Astrocyte (in vitro differentiated cells and primary cell): ENCODE measurements around the gene ANKRD52.
"Not testable (repeated sequence)": the region's sequence is repeated elsewhere in the genome, so short reads cannot be mapped to it uniquely, and the experiment has no call there.

Source experiments
- EZH2 ChIP-seq: IDR thresholded peaks from 2 replicates; pipeline ENCODE4 v1.6.1; 2012; ENCODE audit warnings: mild to moderate bottlenecking, low read length, inconsistent platforms; ENCODE audit not compliant: insufficient read depth
- TF ChIP-seq, protein P1 (sequence below): IDR thresholded peaks from 2 replicates; pipeline ENCODE4 v1.5.1; 2011; ENCODE audit warnings: low read depth, mild to moderate bottlenecking, inconsistent platforms, low read length, moderate library complexity; ENCODE audit not compliant: insufficient read depth

- TF ChIP-seq, protein P1, sequence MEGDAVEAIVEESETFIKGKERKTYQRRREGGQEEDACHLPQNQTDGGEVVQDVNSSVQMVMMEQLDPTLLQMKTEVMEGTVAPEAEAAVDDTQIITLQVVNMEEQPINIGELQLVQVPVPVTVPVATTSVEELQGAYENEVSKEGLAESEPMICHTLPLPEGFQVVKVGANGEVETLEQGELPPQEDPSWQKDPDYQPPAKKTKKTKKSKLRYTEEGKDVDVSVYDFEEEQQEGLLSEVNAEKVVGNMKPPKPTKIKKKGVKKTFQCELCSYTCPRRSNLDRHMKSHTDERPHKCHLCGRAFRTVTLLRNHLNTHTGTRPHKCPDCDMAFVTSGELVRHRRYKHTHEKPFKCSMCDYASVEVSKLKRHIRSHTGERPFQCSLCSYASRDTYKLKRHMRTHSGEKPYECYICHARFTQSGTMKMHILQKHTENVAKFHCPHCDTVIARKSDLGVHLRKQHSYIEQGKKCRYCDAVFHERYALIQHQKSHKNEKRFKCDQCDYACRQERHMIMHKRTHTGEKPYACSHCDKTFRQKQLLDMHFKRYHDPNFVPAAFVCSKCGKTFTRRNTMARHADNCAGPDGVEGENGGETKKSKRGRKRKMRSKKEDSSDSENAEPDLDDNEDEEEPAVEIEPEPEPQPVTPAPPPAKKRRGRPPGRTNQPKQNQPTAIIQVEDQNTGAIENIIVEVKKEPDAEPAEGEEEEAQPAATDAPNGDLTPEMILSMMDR: not testable (repeated sequence)
- not testable (repeated sequence) for TF ChIP-seq EZH2
These were observed 26.1 kb upstream of the ANKRD52 start for GRCh38 chr12:56284263-56284662.
